ENCODE measurements around the gene MAGI2.

The MAGI2 gene

DNA sequence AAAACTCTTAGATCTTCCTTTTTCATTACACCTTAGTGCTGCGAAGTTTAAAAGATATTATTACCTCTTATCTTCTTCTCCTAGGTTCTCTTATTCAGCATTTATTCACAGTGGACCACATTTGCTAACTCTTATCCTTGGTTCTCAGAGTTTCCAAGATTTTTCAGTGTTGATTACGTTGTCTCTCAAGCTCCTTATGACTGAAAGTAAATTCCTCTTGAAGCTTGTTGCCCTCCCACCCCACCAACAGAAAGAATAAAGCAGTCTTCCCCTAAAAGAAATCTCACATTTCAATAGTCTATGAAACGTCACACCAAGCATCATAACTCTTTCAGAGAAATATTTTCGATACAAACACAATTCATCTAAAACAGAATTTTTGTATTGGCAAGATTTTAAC is 362.5 kb downstream of the MAGI2 start:
- no peak overlapping the region for H2AFZ ChIP-seq (ENCODE audit: low read length)
- H3K36me3 ChIP-seq (replicated peaks in 1 of 2; ENCODE audit: control insufficient read depth in 2 of 2, insufficient read depth in 2 of 2, low read length in 2 of 2): no peaks in the 10 kb centered on the region
- H3K4ac ChIP-seq (ENCODE audit: low read length): no peak overlapping the region
- no peak overlapping the region for H2AK5ac ChIP-seq (ENCODE audit: low read depth, low read length)
- no peak for DNase-seq (ENCODE audit: low spot score)
- H3K9ac ChIP-seq (ENCODE audit: low read depth, low read length, poor library complexity): no peak overlapping the region
- no peaks in the 10 kb centered on the region for H3K9me3 ChIP-seq (replicated peaks in 1 of 2; ENCODE audit: control insufficient read depth in 2 of 2, insufficient read depth in 1 of 2, low read depth in 1 of 2, low read length in 2 of 2)
- no peak overlapping the region for H3K27ac ChIP-seq (replicated peaks; ENCODE audit: low read length)
- no peak overlapping the region for H3K18ac ChIP-seq (ENCODE audit: low read length)
- no peak overlapping the region for H3K4me3 ChIP-seq (ENCODE audit: low read length in 2 of 2)
- no peak overlapping the region for H2BK15ac ChIP-seq (ENCODE audit: low read length)
- no peak overlapping the region for H2BK12ac ChIP-seq (ENCODE audit: low read length)
- H2BK120ac ChIP-seq (ENCODE audit: low read depth, low read length): no peak overlapping the region
- no peak overlapping the region for H4K91ac ChIP-seq (ENCODE audit: low read depth, low read length, poor library complexity)
- no peak overlapping the region for H4K8ac ChIP-seq (ENCODE audit: low read depth, low read length)
- no CpG with 5 or more reads among the region's 4 CpGs for WGBS, 2 donors (ENCODE audit: extremely low coverage in 2 of 2, insufficient read length in 2 of 2, insufficient replicate concordance in 1 of 2)
- H3K14ac ChIP-seq (ENCODE audit: low read length): no peak overlapping the region
- no peaks in the 10 kb centered on the region for H3K4me1 ChIP-seq (ENCODE audit: control insufficient read depth in 2 of 2, insufficient read depth in 1 of 2, low read depth in 1 of 2, low read length in 2 of 2)
- H3K27me3 ChIP-seq (ENCODE audit: control insufficient read depth in 3 of 3, insufficient read depth in 3 of 3, low read depth in 1 of 3, low read length in 3 of 3): no peaks in the 10 kb centered on the region
- H3K4me2 ChIP-seq (ENCODE audit: insufficient read depth, low read length, poor library complexity, severe bottlenecking): no peak overlapping the region
- H3K79me1 ChIP-seq (ENCODE audit: low read depth, low read length): no peaks in the 10 kb centered on the region
- H2BK5ac ChIP-seq (ENCODE audit: low read length): no peak overlapping the region
- no peak overlapping the region for H3K23ac ChIP-seq (ENCODE audit: low read depth, low read length, poor library complexity)

DNA sequence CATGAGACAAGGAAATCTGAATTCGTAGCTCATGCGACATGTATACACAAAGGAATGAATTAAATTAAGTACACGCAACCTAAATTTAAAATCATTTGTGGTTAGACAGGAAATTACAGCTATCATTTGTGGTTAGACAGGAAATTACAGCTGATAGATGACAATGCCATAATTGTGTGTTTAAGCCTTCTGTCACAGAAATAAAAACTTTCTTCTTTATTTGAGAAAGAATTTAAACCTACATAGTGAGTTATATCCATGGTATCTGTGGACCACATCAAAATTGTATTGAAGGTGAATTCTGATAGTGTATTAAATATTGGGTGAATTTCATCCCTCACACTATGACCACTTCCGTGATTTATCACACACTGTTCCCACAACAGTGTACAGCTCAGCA is 362.9 kb downstream of the MAGI2 start:
- Histone ChIP-seq H3K4ac (ENCODE audit: low read length) (no peak overlapping the region), H3K79me1 (ENCODE audit: low read depth, low read length) (no peaks in the 10 kb centered on the region), H3K36me3 (replicated peaks in 1 of 2; ENCODE audit: control insufficient read depth in 2 of 2, insufficient read depth in 2 of 2, low read length in 2 of 2) (no peaks in the 10 kb centered on the region), H2BK5ac (ENCODE audit: low read length) (no peak overlapping the region), H2BK12ac (ENCODE audit: low read length) (no peak overlapping the region), H3K18ac (ENCODE audit: low read length) (no peak overlapping the region), H3K27me3 (ENCODE audit: control insufficient read depth in 3 of 3, insufficient read depth in 3 of 3, low read depth in 1 of 3, low read length in 3 of 3) (no peaks in the 10 kb centered on the region), H3K4me3 (ENCODE audit: low read length in 2 of 2) (no peak overlapping the region), H4K8ac (ENCODE audit: low read depth, low read length) (no peak overlapping the region), H3K23ac (ENCODE audit: low read depth, low read length, poor library complexity) (no peak overlapping the region), H3K14ac (ENCODE audit: low read length) (no peak overlapping the region), H2AFZ (ENCODE audit: low read length) (no peak overlapping the region), H2AK5ac (ENCODE audit: low read depth, low read length) (no peak overlapping the region), H2BK15ac (ENCODE audit: low read length) (no peak overlapping the region), H4K91ac (ENCODE audit: low read depth, low read length, poor library complexity) (no peak overlapping the region), H3K4me2 (ENCODE audit: insufficient read depth, low read length, poor library complexity, severe bottlenecking) (no peak overlapping the region), H3K9ac (ENCODE audit: low read depth, low read length, poor library complexity) (no peak overlapping the region), H2BK120ac (ENCODE audit: low read depth, low read length) (no peak overlapping the region), H3K27ac (replicated peaks; ENCODE audit: low read length) (no peak overlapping the region), H3K9me3 (replicated peaks in 1 of 2; ENCODE audit: control insufficient read depth in 2 of 2, insufficient read depth in 1 of 2, low read depth in 1 of 2, low read length in 2 of 2) (no peaks in the 10 kb centered on the region), H3K4me1 (ENCODE audit: control insufficient read depth in 2 of 2, insufficient read depth in 1 of 2, low read depth in 1 of 2, low read length in 2 of 2) (no peaks in the 10 kb centered on the region)
- WGBS, 2 donors (ENCODE audit: extremely low coverage in 2 of 2, insufficient read length in 2 of 2, insufficient replicate concordance in 1 of 2): no CpG with 5 or more reads among the region's 4 CpGs
- no peak for DNase-seq (ENCODE audit: low spot score)

DNA sequence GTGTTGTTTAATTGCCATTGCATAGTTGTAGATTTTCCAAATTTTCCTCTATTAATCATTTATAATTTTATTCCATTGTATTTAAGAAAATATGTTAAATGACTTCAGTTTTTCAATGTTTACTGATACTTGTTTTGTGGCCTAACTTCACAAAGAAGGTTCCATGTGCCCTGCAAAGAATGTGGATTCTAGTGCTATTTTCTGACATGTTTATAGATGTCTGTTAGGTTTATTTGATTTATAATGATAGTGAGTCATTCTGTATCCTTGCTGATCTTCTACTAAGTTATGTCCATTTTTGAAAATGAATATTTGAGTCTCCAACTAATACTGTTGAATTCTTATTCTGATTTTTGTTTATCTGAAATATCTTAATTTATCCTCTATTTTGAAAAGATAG is 369.0 kb downstream of the MAGI2 start:
- H2BK5ac ChIP-seq (ENCODE audit: low read length): no peak overlapping the region
- H3K18ac ChIP-seq (ENCODE audit: low read length): no peak overlapping the region
- no peak overlapping the region for H3K4me2 ChIP-seq (ENCODE audit: insufficient read depth, low read length, poor library complexity, severe bottlenecking)
- no peak overlapping the region for H2AK5ac ChIP-seq (ENCODE audit: low read depth, low read length)
- H2BK120ac ChIP-seq (ENCODE audit: low read depth, low read length): no peak overlapping the region
- H3K4ac ChIP-seq (ENCODE audit: low read length): no peak overlapping the region
- H2BK12ac ChIP-seq (ENCODE audit: low read length): no peak overlapping the region
- H3K4me3 ChIP-seq (ENCODE audit: low read length in 2 of 2): no peak overlapping the region
- no peaks in the 10 kb centered on the region for H3K4me1 ChIP-seq (ENCODE audit: control insufficient read depth in 2 of 2, insufficient read depth in 1 of 2, low read depth in 1 of 2, low read length in 2 of 2)
- H2AFZ ChIP-seq (ENCODE audit: low read length): no peak overlapping the region
- H3K27ac ChIP-seq (replicated peaks; ENCODE audit: low read length): no peak overlapping the region
- no peak overlapping the region for H3K14ac ChIP-seq (ENCODE audit: low read length)
- H2BK15ac ChIP-seq (ENCODE audit: low read length): no peak overlapping the region
- no peak overlapping the region for H4K8ac ChIP-seq (ENCODE audit: low read depth, low read length)
- H3K79me1 ChIP-seq (ENCODE audit: low read depth, low read length): no peaks in the 10 kb centered on the region
- H3K23ac ChIP-seq (ENCODE audit: low read depth, low read length, poor library complexity): no peak overlapping the region
- no peaks in the 10 kb centered on the region for H3K9me3 ChIP-seq (replicated peaks in 1 of 2; ENCODE audit: control insufficient read depth in 2 of 2, insufficient read depth in 1 of 2, low read depth in 1 of 2, low read length in 2 of 2)
- no peak overlapping the region for H3K9ac ChIP-seq (ENCODE audit: low read depth, low read length, poor library complexity)
- no peak for DNase-seq (ENCODE audit: low spot score)
- no peak overlapping the region for H4K91ac ChIP-seq (ENCODE audit: low read depth, low read length, poor library complexity)
- H3K27me3 ChIP-seq (ENCODE audit: control insufficient read depth in 3 of 3, insufficient read depth in 3 of 3, low read depth in 1 of 3, low read length in 3 of 3): no peaks in the 10 kb centered on the region
- H3K36me3 ChIP-seq (replicated peaks in 1 of 2; ENCODE audit: control insufficient read depth in 2 of 2, insufficient read depth in 2 of 2, low read length in 2 of 2): no peaks in the 10 kb centered on the region

DNA sequence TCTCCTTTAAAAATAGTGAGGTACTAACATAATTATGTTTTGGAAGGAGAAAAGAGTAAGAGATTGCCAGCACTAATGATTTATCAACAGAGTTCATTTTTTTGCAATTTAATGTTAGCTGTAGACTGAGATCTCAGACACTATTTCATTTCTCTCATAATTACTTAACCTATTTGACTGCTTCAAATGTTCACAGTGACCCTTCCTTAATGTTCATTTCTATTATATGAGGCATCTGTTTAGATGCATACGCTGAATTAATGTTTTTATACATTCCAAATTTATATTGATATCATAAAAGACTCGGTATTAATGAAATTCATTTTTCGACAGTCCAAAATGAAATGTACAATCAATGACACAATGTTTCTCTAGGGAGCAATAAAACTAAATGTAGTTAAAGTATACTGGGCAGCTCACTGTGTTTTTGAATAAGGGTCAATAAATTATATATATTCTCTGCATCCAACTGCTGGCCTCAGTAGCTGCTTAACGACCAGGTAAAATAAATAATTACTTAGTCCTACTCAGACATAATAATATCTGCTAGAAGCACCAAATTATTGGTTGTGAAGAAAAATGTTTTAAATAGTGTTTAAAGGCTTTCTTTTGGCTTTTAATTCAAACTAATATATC is 373.4 kb downstream of the MAGI2 start:
- H3K27ac ChIP-seq (replicated peaks; ENCODE audit: low read length): no peak overlapping the region
- H4K91ac ChIP-seq (ENCODE audit: low read depth, low read length, poor library complexity): no peak overlapping the region
- H3K4ac ChIP-seq (ENCODE audit: low read length): no peak overlapping the region
- no peak overlapping the region for H2AK5ac ChIP-seq (ENCODE audit: low read depth, low read length)
- no peak overlapping the region for H2BK15ac ChIP-seq (ENCODE audit: low read length)
- H3K23ac ChIP-seq (ENCODE audit: low read depth, low read length, poor library complexity): no peak overlapping the region
- no peak overlapping the region for H3K18ac ChIP-seq (ENCODE audit: low read length)
- no peak overlapping the region for H3K9ac ChIP-seq (ENCODE audit: low read depth, low read length, poor library complexity)
- no peak overlapping the region for H3K14ac ChIP-seq (ENCODE audit: low read length)
- H2AFZ ChIP-seq (ENCODE audit: low read length): no peak overlapping the region
- no peak for DNase-seq (ENCODE audit: low spot score)
- no peaks in the 10 kb centered on the region for H3K4me1 ChIP-seq (ENCODE audit: control insufficient read depth in 2 of 2, insufficient read depth in 1 of 2, low read depth in 1 of 2, low read length in 2 of 2)
- no peaks in the 10 kb centered on the region for H3K36me3 ChIP-seq (replicated peaks in 1 of 2; ENCODE audit: control insufficient read depth in 2 of 2, insufficient read depth in 2 of 2, low read length in 2 of 2)
- no CpG with 5 or more reads among the region's 4 CpGs for WGBS, 2 donors (ENCODE audit: extremely low coverage in 2 of 2, insufficient read length in 2 of 2, insufficient replicate concordance in 1 of 2)
- no peaks in the 10 kb centered on the region for H3K27me3 ChIP-seq (ENCODE audit: control insufficient read depth in 3 of 3, insufficient read depth in 3 of 3, low read depth in 1 of 3, low read length in 3 of 3)
- H3K79me1 ChIP-seq (ENCODE audit: low read depth, low read length): no peaks in the 10 kb centered on the region
- no peak overlapping the region for H2BK5ac ChIP-seq (ENCODE audit: low read length)
- no peak overlapping the region for H2BK12ac ChIP-seq (ENCODE audit: low read length)
- no peak overlapping the region for H3K4me2 ChIP-seq (ENCODE audit: insufficient read depth, low read length, poor library complexity, severe bottlenecking)
- no peaks in the 10 kb centered on the region for H3K9me3 ChIP-seq (replicated peaks in 1 of 2; ENCODE audit: control insufficient read depth in 2 of 2, insufficient read depth in 1 of 2, low read depth in 1 of 2, low read length in 2 of 2)
- H2BK120ac ChIP-seq (ENCODE audit: low read depth, low read length): no peak overlapping the region
- no peak overlapping the region for H4K8ac ChIP-seq (ENCODE audit: low read depth, low read length)
- no peak overlapping the region for H3K4me3 ChIP-seq (ENCODE audit: low read length in 2 of 2)

Data from neuronal stem cell (in vitro differentiated cells).